A549 (cell line): ENCODE data around the gene TMC7. TPM values are rescaled to one million over a fixed set of nuclear protein-coding genes. Genes with fewer than 3 reads are reported as not detected.
A peak's percentile ranks its signal among the peaks of the same experiment; 100 is the strongest.

ENCODE experiments used
- ATAC-seq, 2 experiments: fragments of 200-7000 bp in 1 of 2; fragments of >200 bp in 1 of 2; cut with Nextera tagmentation in 1 of 2; cut with Tn5 transposase in 1 of 2; 3 replicates each; pipeline versions ENCODE4 v1.8.0 to v1.9.1; 2018 to 2020; ENCODE audit warnings: mild to moderate bottlenecking in 1 of 2, moderate library complexity in 1 of 2
- CTCF ChIA-PET: fragments of 300-600 bp; sonication (Branson Sonifier 250); formaldehyde crosslinking; extraction: SDS; loops from one replicate; lab custom pipeline; 2021; ENCODE audit warnings: antibody characterized with exemption, inconsistent platforms; lab: Yijun Ruan, JAX
- POLR2A ChIA-PET: fragments of 350-600 bp; formaldehyde crosslinking; extraction: SDS; loops from one replicate; lab custom pipeline; 2021; ENCODE audit warnings: antibody characterized with exemption, inconsistent platforms; lab: Yijun Ruan, JAX
- DNase-seq, 2 experiments: peaks; one replicate each; pipeline versions ENCODE4 v3.0.0 to v3.0.0-alpha.2; 2011 to 2016; ENCODE audit warnings: low read depth in 1 of 2, low spot score in 1 of 2
- FAIRE-seq: peaks from 2 replicates; lab custom pipeline; 2011; peaks lifted over from hg19 to GRCh38; lab: Jason Lieb, UNC
- H3K27ac ChIP-seq, 2 experiments: fragments of >200 bp; sonication (Bioruptor Twin); formaldehyde crosslinking; 3 replicates each; pipeline ENCODE4 v1.5.1; 2016 to 2017
- H3K4me1 ChIP-seq: fragments of >200 bp; sonication (Bioruptor Twin); formaldehyde crosslinking; 3 replicates; pipeline ENCODE4 v1.6.1; 2016
- H3K4me2 ChIP-seq: fragments of >200 bp; sonication (Bioruptor Twin); formaldehyde crosslinking; 3 replicates; pipeline ENCODE4 v1.6.1; 2016
- H3K4me3 ChIP-seq: fragments of >200 bp; sonication (Bioruptor Twin); formaldehyde crosslinking; 3 replicates; pipeline ENCODE4 v1.5.1; 2016
- H3K9me3 ChIP-seq: fragments of >200 bp; sonication (Bioruptor Twin); formaldehyde crosslinking; 3 replicates; pipeline ENCODE4 v1.6.1; 2016
- ATOH8 ChIP-seq: fragments of 250-450 bp; sonication (Bioruptor Pico); IDR thresholded peaks from 2 replicates; pipeline ENCODE4 v1.5.0; 2020; ENCODE audit warnings: low read depth, mild to moderate bottlenecking, moderate library complexity
- CTCF ChIP-seq: fragments of >200 bp; sonication (Bioruptor Twin); formaldehyde crosslinking; IDR thresholded peaks from 3 replicates; pipeline ENCODE4 v1.5.1; 2016
- E2F6 ChIP-seq: IDR thresholded peaks from 2 replicates; pipeline ENCODE4 v1.6.1; 2012; ENCODE audit warnings: low read depth, borderline replicate concordance
- HMGXB4 ChIP-seq: fragments of 250-450 bp; sonication (Bioruptor Pico); IDR thresholded peaks from 2 replicates; pipeline ENCODE4 v1.5.0; 2021; ENCODE audit warnings: mild to moderate bottlenecking, moderate library complexity, borderline replicate concordance
- HOXB5 ChIP-seq: fragments of 250-450 bp; sonication (Bioruptor Pico); IDR thresholded peaks from 2 replicates; pipeline ENCODE4 v1.5.0; 2020; ENCODE audit warnings: mild to moderate bottlenecking, moderate library complexity
- JUN ChIP-seq, 2 experiments: fragments of >200 bp; sonication (Bioruptor Twin); formaldehyde crosslinking; IDR thresholded peaks; 2 replicates in 1 of 2; 3 replicates in 1 of 2; pipeline ENCODE4 v1.6.1; 2016 to 2017
- JUNB ChIP-seq: fragments of >200 bp; sonication (Bioruptor Twin); formaldehyde crosslinking; IDR thresholded peaks from 2 replicates; pipeline ENCODE4 v1.6.1; 2016
- KDM1A ChIP-seq: fragments of 200-600 bp; sonication (generic); IDR thresholded peaks from 2 replicates; pipeline ENCODE4 v1.6.1; 2016; ENCODE audit warnings: low read depth, mild to moderate bottlenecking
- MAFK ChIP-seq: fragments of 450-650 bp; IDR thresholded peaks from 2 replicates; pipeline ENCODE4 v1.6.1; 2014; ENCODE audit not compliant: partially characterized antibody
- PBX3 ChIP-seq: IDR thresholded peaks from 2 replicates; pipeline ENCODE4 v1.6.1; 2012
- PHF8 ChIP-seq: fragments of 200-600 bp; sonication (generic); IDR thresholded peaks from 2 replicates; pipeline ENCODE4 v1.6.1; 2016; ENCODE audit warnings: low read depth, mild to moderate bottlenecking, antibody characterized with exemption, moderate library complexity, borderline replicate concordance
- POLR2A ChIP-seq: IDR thresholded peaks from 2 replicates; pipeline ENCODE4 v1.6.1; 2012; ENCODE audit warnings: mild to moderate bottlenecking, low read length
- RCOR1 ChIP-seq: fragments of 150-350 bp; IDR thresholded peaks from 2 replicates; pipeline ENCODE4 v1.6.1; 2014; ENCODE audit warnings: antibody characterized with exemption, low read length, low read depth
- REST ChIP-seq: fragments of 200-600 bp; sonication (generic); IDR thresholded peaks from 2 replicates; pipeline ENCODE4 v1.6.1; 2016; ENCODE audit warnings: antibody characterized with exemption, mild to moderate bottlenecking, moderate library complexity
- RFX5 ChIP-seq: fragments of 450-650 bp; IDR thresholded peaks from 2 replicates; pipeline ENCODE4 v1.7.1; 2014; ENCODE audit warnings: antibody characterized with exemption, mild to moderate bottlenecking, moderate library complexity
- RNF2 ChIP-seq: fragments of 200-600 bp; sonication (generic); IDR thresholded peaks from 2 replicates; pipeline ENCODE4 v1.6.1; 2016; ENCODE audit warnings: low read depth, mild to moderate bottlenecking, antibody characterized with exemption, moderate library complexity, borderline replicate concordance
- TFCP2L1 ChIP-seq: fragments of 250-450 bp; sonication (Bioruptor Pico); IDR thresholded peaks from 2 replicates; pipeline ENCODE4 v1.5.0; 2021; ENCODE audit warnings: mild to moderate bottlenecking
- USF2 ChIP-seq: fragments of 450-650 bp; IDR thresholded peaks from 2 replicates; pipeline ENCODE4 v1.6.1; 2014; ENCODE audit warnings: antibody characterized with exemption
- ZFP36 ChIP-seq: fragments of 450-650 bp; IDR thresholded peaks from 2 replicates; pipeline ENCODE4 v1.6.1; 2014; ENCODE audit warnings: borderline replicate concordance; ENCODE audit not compliant: partially characterized antibody
- WGBS: methylation state at CpG from one replicate; pipeline ENCODE4 v1.1.6; 2017; ENCODE audit errors: missing lambda C conversion rate; 5-methylcytosine and 5-hydroxymethylcytosine counted together
- polyA plus RNA-seq, 4 experiments: library from polyadenylated mRNA; depleted of rRNA in 3 of 4; stranded (reverse); fragments of >200 nt; fragmentation: RNase III in 1 of 4; extraction: RNeasy Plus Mini Kit Qiagen cat#74134 plus additional on column Dnase treatment in 1 of 4; gene quantifications; 2 replicates in 3 of 4; 3 replicates in 1 of 4; pipeline ENCODE4 v1.2.3, GENCODE V29; 2011 to 2017

Gene TMC7
- polyA plus RNA-seq, 2 of the 4 experiments (the other 2 are of a cell fraction), result 7.0 to 9.4 TPM

GRCh38 chr16:19031738-19032137 is 48.0 kb downstream of the TMC7 start:
- 67% methylated on average over 4 of the region's 4 CpGs for WGBS
- no peak for DNase-seq
- TF ChIP-seq CTCF (no peak), RCOR1 (no peak), TFCP2L1 (CRISPR knock-in tag) (no peak), MAFK (no peak), HOXB5 (CRISPR knock-in tag) (no peak), JUN (IDR thresholded peaks at IDR 0.05) (no peak), PHF8 (no peak), POLR2A (no peak), RNF2 (no peak), PBX3 (no peak)
- no peak overlapping the region for H3K4me3 ChIP-seq
- H3K9me3 ChIP-seq, result 0 out of 3 replicates have a peak, but pooled peaks cover 3% of the 10 kb centered on the region
- no peaks in the 10 kb centered on the region for H3K4me1 ChIP-seq
- FAIRE-seq, result no peak
- POLR2A ChIA-PET, result no interaction called here
- H3K4me2 ChIP-seq, result no peak overlapping the region
- ATAC-seq, result peak in 1 of 2 experiments; percentile 45; a peak in 1 of 6 replicates
- H3K27ac ChIP-seq, result no peak overlapping the region
- CTCF ChIA-PET, result interaction anchor here (2.3 kb wide), 1 partner anchor 48 kb away, joined by 10 read pairs; the partner anchor contains the start of gene TMC7

- H3K4me2 ChIP-seq, result no peak overlapping the region
- H3K9me3 ChIP-seq, result 0 out of 3 replicates have a peak, but pooled peaks cover 3% of the 10 kb centered on the region
- no peak overlapping the region for H3K4me3 ChIP-seq
- POLR2A ChIA-PET, result no interaction called here
- 94% methylated on average over 1 of the region's 1 CpG for WGBS
- DNase-seq (no peak), ATAC-seq (no peak)
- H3K4me1 ChIP-seq, result no peaks in the 10 kb centered on the region
- TF ChIP-seq RFX5 (no peak), KDM1A (no peak), HOXB5 (CRISPR knock-in tag) (no peak), HMGXB4 (CRISPR knock-in tag) (no peak), PBX3 (no peak)
- TF ChIP-seq, all 56 proteins: peak for 0
- H3K27ac ChIP-seq, result no peak overlapping the region
- CTCF ChIA-PET, result interaction anchor here (1.0 kb wide), 1 partner anchor 51 kb away, joined by 3 read pairs; no protein-coding TSS in a partner anchor
- no peak for FAIRE-seq
Observed at GRCh38 chr16:19033761-19034160, 50.0 kb downstream of the TMC7 start.

GRCh38 chr16:19040400-19040799 is 56.7 kb downstream of the TMC7 start:
- 0 out of 3 replicates have a peak, but pooled peaks cover 3% of the 10 kb centered on the region for H3K9me3 ChIP-seq
- no peak overlapping the region for H3K4me2 ChIP-seq
- POLR2A ChIA-PET, result no interaction called here
- 100% methylated on average over 2 of the region's 2 CpGs for WGBS
- H3K4me1 ChIP-seq, result no peaks in the 10 kb centered on the region
- DNase-seq (no peak), FAIRE-seq (no peak), ATAC-seq (no peak; a peak in 1 of 6 replicates)
- H3K27ac ChIP-seq, result no peak overlapping the region
- H3K4me3 ChIP-seq, result no peak overlapping the region
- CTCF ChIA-PET, result interaction anchor here (0.6 to 2.4 kb wide), 2 partner anchors 57 to 193 kb away, joined by 3 to 14 read pairs; partner anchors contain the start of gene TMC7
- TF ChIP-seq ZFP36, result no peak
- no peak for TF ChIP-seq USF2
- TF ChIP-seq RFX5, result no peak
- no peak for TF ChIP-seq E2F6
- TF ChIP-seq PHF8, result no peak
- TF ChIP-seq REST, result no peak
- no peak for TF ChIP-seq ATOH8 (CRISPR knock-in tag)
- TF ChIP-seq RCOR1, result no peak
- no peak for TF ChIP-seq JUNB
